Smooth muscle cell of the brain vasculature (primary cell): Measurements from ENCODE around the gene GSTM1.
"Not testable (repeated sequence)": the region's sequence is repeated elsewhere in the genome, so short reads cannot be mapped to it uniquely, and the experiment has no call there.

ENCODE experiments used
- DNase-seq: peaks from one replicate; pipeline ENCODE4 v3.0.0-alpha.2; 2012; ENCODE audit warnings: low read depth, low spot score

The GSTM1 gene

GRCh38 chr1:109659997-109660690, 27.5 kb upstream of the GSTM1 start:
- no peak for DNase-seq

GRCh38 chr1:109660691-109661026, 27.0 kb upstream of the GSTM1 start:
- DNase-seq: not testable (repeated sequence)

GRCh38 chr1:109661391-109661790, 26.2 kb upstream of the GSTM1 start:
- no peak for DNase-seq

- DNase-seq: no peak
Measured at GRCh38 chr1:109664671-109665070, 22.9 kb upstream of the GSTM1 start.

- peak; percentile 69 for DNase-seq
Measured at GRCh38 chr1:109667452-109668122, 20.0 kb upstream of the GSTM1 start, which contains the start of gene GSTM2. GSTM2 (plus strand) TSS chr1:109668057; CDS start chr1:109668116, 59 bp downstream.

- DNase-seq: no peak
Measured at GRCh38 chr1:109668123-109668775, 19.4 kb upstream of the GSTM1 start.

GRCh38 chr1:109669246-109669948, 18.2 kb upstream of the GSTM1 start:
- DNase-seq: no peak

GRCh38 chr1:109669949-109670302, 17.7 kb upstream of the GSTM1 start:
- not testable (repeated sequence) for DNase-seq

- no peak for DNase-seq
Measured at GRCh38 chr1:109671067-109671466, 16.6 kb upstream of the GSTM1 start.

GRCh38 chr1:109673861-109674260, 13.8 kb upstream of the GSTM1 start:
- not testable (repeated sequence) for DNase-seq

GRCh38 chr1:109676683-109677381, 10.8 kb upstream of the GSTM1 start:
- not testable (repeated sequence) for DNase-seq

GRCh38 chr1:109677459-109677858, 10.2 kb upstream of the GSTM1 start:
- DNase-seq: no peak

- DNase-seq: not testable (repeated sequence)
Measured at GRCh38 chr1:109678637-109679036, 9.0 kb upstream of the GSTM1 start.

- DNase-seq: not testable (repeated sequence)
Measured at GRCh38 chr1:109684777-109685176, 2.8 kb upstream of the GSTM1 start.

- DNase-seq: not testable (repeated sequence)
Measured at GRCh38 chr1:109685399-109685798, 2.2 kb upstream of the GSTM1 start.

- DNase-seq: not testable (repeated sequence)
Measured at GRCh38 chr1:109685890-109686289, 1.7 kb upstream of the GSTM1 start.

- DNase-seq: not testable (repeated sequence)
Measured at GRCh38 chr1:109687109-109687508, 508 bp upstream of the GSTM1 start.

GRCh38 chr1:109689844-109690405, 2.3 kb downstream of the GSTM1 start:
- no peak for DNase-seq

GRCh38 chr1:109691759-109692158, 4.1 kb downstream of the GSTM1 start:
- no peak for DNase-seq

- not testable (repeated sequence) for DNase-seq
Measured at GRCh38 chr1:109694400-109694799, 6.8 kb downstream of the GSTM1 start.

GRCh38 chr1:109695138-109695537, 7.5 kb downstream of the GSTM1 start:
- not testable (repeated sequence) for DNase-seq
